Activated B cell treated with CpG ODN at 0.5 μM for 24 hours (primary cell): ENCODE results near the gene OCA2. TPM values are rescaled to one million over a fixed set of nuclear protein-coding genes. Genes with fewer than 3 reads are reported as not detected.

Experiments used
- ATAC-seq: fragments of 200-7000 bp; cut with Tn5 transposase; one replicate; pipeline ENCODE4 v1.10.0; 2021; ENCODE audit warnings: low read depth, mild to moderate bottlenecking, moderate library complexity
- CTCF ChIA-PET: fragments of 350-600 bp; sonication (Branson Sonifier 250); formaldehyde crosslinking; loops from one replicate; lab custom pipeline; 2021; ENCODE audit warnings: antibody characterized with exemption; lab: Charles Lee
- POLR2A ChIA-PET: fragments of 350-600 bp; sonication (Branson Sonifier 250); formaldehyde crosslinking; loops from one replicate; lab custom pipeline; 2021; ENCODE audit warnings: antibody characterized with exemption; lab: Charles Lee
- DNase-seq: peaks from one replicate; pipeline ENCODE4 v3.0.0; 2022
- H3K27ac Mint-ChIP-seq: one replicate; pipeline ENCODE4 v1.8.0; 2020; ENCODE audit warnings: mixed read lengths
- H3K27me3 Mint-ChIP-seq: one replicate; pipeline ENCODE4 v1.8.0; 2021; ENCODE audit warnings: mixed read lengths
- H3K36me3 Mint-ChIP-seq: one replicate; pipeline ENCODE4 v1.8.0; 2021; ENCODE audit warnings: low read depth, mixed read lengths
- H3K4me1 Mint-ChIP-seq: one replicate; pipeline ENCODE4 v1.8.0; 2021; ENCODE audit warnings: mixed read lengths
- H3K4me3 Mint-ChIP-seq: one replicate; pipeline ENCODE4 v1.8.0; 2020; ENCODE audit warnings: mild to moderate bottlenecking, mixed read lengths
- H3K9me3 Mint-ChIP-seq: one replicate; pipeline ENCODE4 v1.8.0; 2020; ENCODE audit warnings: mixed read lengths
- CTCF ChIP-seq: fragments of 200-600 bp; IDR thresholded peaks from one replicate; pipeline ENCODE4 v1.8.0; 2022; ENCODE audit warnings: antibody characterized with exemption, mild to moderate bottlenecking
- intact Hi-C: fragments of 100-400 bp; cut with micrococcal nuclease; formaldehyde crosslinking; loops from one replicate; pipeline ENCODE4 v1.15.1; 2024
- total RNA-seq: library from RNA; stranded (reverse); gene quantifications from 2 replicates; pipeline ENCODE4 v1.2.3, GENCODE V29; 2022

The OCA2 gene
- total RNA-seq, 1 donor from 2014 or later: not detected

- DNase-seq: no peak
- Mint-ChIP-seq H3K9me3 (peaks cover 4% of the 10 kb centered on the region), H3K4me1 (no peaks in the 10 kb centered on the region), H3K27me3 (no peaks in the 10 kb centered on the region), H3K4me3 (no peak overlapping the region), H3K36me3 (no peaks in the 10 kb centered on the region), H3K27ac (no peak overlapping the region)
- intact Hi-C loops: no loop called here
- no peak for ATAC-seq
- ChIA-PET POLR2A (no interaction called here), CTCF (no interaction called here)
- TF ChIP-seq CTCF: no peak
These were observed 47.0 kb downstream of the OCA2 start for GRCh38 chr15:28051955-28052633.

DNA sequence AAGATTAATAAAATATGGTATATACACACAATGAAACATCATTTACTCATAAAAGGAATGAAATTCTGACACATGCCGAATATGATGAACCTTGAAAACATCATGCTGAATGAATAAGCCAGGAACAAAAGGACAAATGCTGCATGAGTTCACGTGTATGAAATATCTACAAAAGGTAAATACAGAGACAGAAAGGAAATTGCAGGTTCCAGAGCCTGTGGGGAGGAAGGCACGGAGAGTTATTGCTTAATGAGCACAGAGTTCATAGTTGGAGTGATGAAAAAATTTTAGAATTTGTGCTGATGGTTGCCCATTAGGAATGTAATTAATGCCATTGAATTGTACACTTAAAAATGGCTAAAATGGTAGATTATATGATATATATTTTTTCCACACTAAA lies 49.5 kb downstream of the OCA2 start:
- no peak for TF ChIP-seq CTCF
- Mint-ChIP-seq H3K4me3 (no peak overlapping the region), H3K9me3 (peaks cover 6% of the 10 kb centered on the region), H3K36me3 (no peaks in the 10 kb centered on the region), H3K27me3 (peaks cover 4% of the 10 kb centered on the region), H3K4me1 (no peaks in the 10 kb centered on the region), H3K27ac (no peak overlapping the region)
- POLR2A ChIA-PET: no interaction called here
- CTCF ChIA-PET: no interaction called here
- intact Hi-C loops: no loop called here
- ATAC-seq (no peak), DNase-seq (no peak)

- DNase-seq: no peak
- H3K4me3 Mint-ChIP-seq: no peak overlapping the region
- intact Hi-C loops: no loop called here
- no peak overlapping the region for H3K27ac Mint-ChIP-seq
- ATAC-seq: no peak
- ChIA-PET POLR2A (no interaction called here), CTCF (no interaction called here)
- H3K9me3 Mint-ChIP-seq: peaks cover 6% of the 10 kb centered on the region
- no peak for TF ChIP-seq CTCF
- H3K4me1 Mint-ChIP-seq: no peaks in the 10 kb centered on the region
- H3K36me3 Mint-ChIP-seq: no peaks in the 10 kb centered on the region
- H3K27me3 Mint-ChIP-seq: peaks cover 4% of the 10 kb centered on the region
These were observed 51.8 kb downstream of the OCA2 start for GRCh38 chr15:28047277-28047676.

GRCh38 chr15:28044121-28044672 lies 54.9 kb downstream of the OCA2 start:
- DNase-seq (no peak), ATAC-seq (no peak)
- ChIA-PET CTCF (no interaction called here), POLR2A (no interaction called here)
- intact Hi-C loops: no loop called here
- no peak overlapping the region for H3K27ac Mint-ChIP-seq
- TF ChIP-seq CTCF: no peak
- H3K27me3 Mint-ChIP-seq: peaks cover 4% of the 10 kb centered on the region
- H3K9me3 Mint-ChIP-seq: peaks cover 6% of the 10 kb centered on the region
- H3K4me1 Mint-ChIP-seq: no peaks in the 10 kb centered on the region
- no peaks in the 10 kb centered on the region for H3K36me3 Mint-ChIP-seq
- no peak overlapping the region for H3K4me3 Mint-ChIP-seq

DNA sequence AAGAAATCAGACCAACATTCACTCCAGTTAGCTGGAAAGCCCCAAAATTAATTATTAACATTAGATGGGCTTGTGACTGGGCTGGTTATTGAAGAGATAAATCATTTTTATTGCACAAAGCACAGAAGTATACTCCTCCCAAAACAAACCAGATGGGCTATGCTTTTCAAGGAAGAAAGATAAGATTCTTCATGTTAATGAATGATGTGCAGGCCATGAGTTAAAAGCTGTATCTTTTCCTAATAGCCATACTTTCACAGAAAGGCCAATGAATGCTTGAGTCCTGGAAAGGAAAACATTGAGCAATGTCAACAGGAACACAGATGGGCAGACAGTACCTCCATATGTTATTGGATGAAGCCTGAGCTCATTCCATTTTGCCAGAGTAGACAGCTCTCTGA lies 55.4 kb downstream of the OCA2 start:
- no peaks in the 10 kb centered on the region for H3K36me3 Mint-ChIP-seq
- ChIA-PET CTCF (no interaction called here), POLR2A (no interaction called here)
- TF ChIP-seq CTCF: no peak
- DNase-seq (no peak), ATAC-seq (no peak)
- peaks cover 6% of the 10 kb centered on the region for H3K9me3 Mint-ChIP-seq
- no peak overlapping the region for H3K27ac Mint-ChIP-seq
- H3K4me3 Mint-ChIP-seq: no peak overlapping the region
- H3K27me3 Mint-ChIP-seq: peaks cover 4% of the 10 kb centered on the region
- no peaks in the 10 kb centered on the region for H3K4me1 Mint-ChIP-seq
- intact Hi-C loops: no loop called here
